Mesendoderm (in vitro differentiated cells): ENCODE results near the gene PROM1.

ENCODE experiments used
- DNase-seq: peaks from one replicate; pipeline ENCODE4 v3.0.0; 2013
- H2AK5ac ChIP-seq: 2 replicates; pipeline ENCODE4 v1.6.1; 2013; ENCODE audit warnings: low read length, inconsistent platforms
- H2BK120ac ChIP-seq: 2 replicates; pipeline ENCODE4 v1.6.1; 2013; ENCODE audit warnings: low read depth, mild to moderate bottlenecking, low read length, moderate library complexity, mixed read lengths
- H2BK15ac ChIP-seq: replicated peaks from 2 replicates; pipeline ENCODE4 v1.6.1; 2013; ENCODE audit warnings: low read depth, mild to moderate bottlenecking, moderate library complexity
- H2BK5ac ChIP-seq: 2 replicates; pipeline ENCODE4 v1.6.1; 2013; ENCODE audit warnings: low read length, inconsistent platforms
- H3K18ac ChIP-seq: 2 replicates; pipeline ENCODE4 v1.6.1; 2013; ENCODE audit warnings: mild to moderate bottlenecking, low read length, mixed read lengths
- H3K23ac ChIP-seq: one replicate; pipeline ENCODE4 v1.6.1; 2013; ENCODE audit warnings: low read length
- H3K27ac ChIP-seq: 2 replicates; pipeline ENCODE4 v1.5.1; 2013; ENCODE audit warnings: low read depth, mild to moderate bottlenecking, inconsistent platforms, low read length, moderate library complexity
- H3K27me3 ChIP-seq: 2 replicates; pipeline ENCODE4 v1.6.1; 2013; ENCODE audit warnings: low read length, control low read depth, mild to moderate bottlenecking, inconsistent platforms; ENCODE audit not compliant: insufficient read depth, poor library complexity
- H3K36me3 ChIP-seq: 2 replicates; pipeline ENCODE4 v1.6.1; 2013; ENCODE audit warnings: low read length, inconsistent platforms; ENCODE audit not compliant: control insufficient read depth, insufficient read depth
- H3K4ac ChIP-seq: one replicate; pipeline ENCODE4 v1.6.1; 2013; ENCODE audit warnings: low read depth, mild to moderate bottlenecking, low read length, moderate library complexity
- H3K4me1 ChIP-seq: 2 replicates; pipeline ENCODE4 v1.6.1; 2013; ENCODE audit warnings: low read depth, low read length, inconsistent platforms; ENCODE audit not compliant: control insufficient read depth
- H3K4me2 ChIP-seq: 2 replicates; pipeline ENCODE4 v1.6.1; 2013; ENCODE audit warnings: low read length
- H3K4me3 ChIP-seq: 2 replicates; pipeline ENCODE4 v1.5.1; 2013; ENCODE audit warnings: mild to moderate bottlenecking, low read length
- H3K56ac ChIP-seq: one replicate; pipeline ENCODE4 v1.6.1; 2013; ENCODE audit warnings: low read length
- H3K79me1 ChIP-seq: 2 replicates; pipeline ENCODE4 v1.6.1; 2013; ENCODE audit warnings: low read length, inconsistent platforms
- H3K79me2 ChIP-seq: 2 replicates; pipeline ENCODE4 v1.6.1; 2013; ENCODE audit warnings: mild to moderate bottlenecking, low read length; ENCODE audit not compliant: control insufficient read depth, insufficient read depth
- H3K9ac ChIP-seq: 2 replicates; pipeline ENCODE4 v1.6.1; 2013; ENCODE audit warnings: low read length, inconsistent platforms
- H4K5ac ChIP-seq: one replicate; pipeline ENCODE4 v1.6.1; 2013; ENCODE audit warnings: low read length
- H4K8ac ChIP-seq: one replicate; pipeline ENCODE4 v1.6.1; 2013; ENCODE audit warnings: low read depth, mild to moderate bottlenecking, control low read depth, low read length, moderate library complexity
- WGBS: extraction: QIAGEN DNeasy Blood & Tissue Kit; methylation state at CpG from one replicate; pipeline ENCODE4 v1.1.7; 2013; ENCODE audit warnings: low lambda C conversion rate, missing lambda C conversion rate; ENCODE audit not compliant: insufficient coverage; ENCODE audit errors: extremely low coverage; 5-methylcytosine and 5-hydroxymethylcytosine counted together

Gene PROM1

DNA sequence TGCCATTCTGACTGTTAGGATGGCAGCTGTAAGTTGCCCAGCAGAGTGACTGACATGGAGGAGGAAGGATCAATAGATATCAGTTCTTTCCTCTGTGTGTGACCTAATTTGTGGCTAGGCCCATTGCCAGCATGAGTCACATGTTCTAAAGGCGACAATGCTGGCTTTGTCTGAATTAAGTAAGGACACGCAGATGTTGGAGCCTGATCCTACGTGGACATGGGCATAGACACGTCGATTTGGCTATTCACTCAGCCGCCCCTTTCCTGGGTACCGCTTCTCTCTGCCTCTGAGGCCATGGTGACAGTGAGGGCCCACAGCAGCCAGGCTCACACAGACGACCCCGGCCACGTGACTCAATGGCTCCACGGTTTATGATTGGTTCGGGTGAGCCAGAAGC lies 16.3 kb downstream of the PROM1 start:
- Histone ChIP-seq H2AK5ac (no peak overlapping the region), H3K79me1 (peaks cover 8% of the 10 kb centered on the region), H3K4me2 (no peak overlapping the region), H3K4ac (no peak overlapping the region), H3K9ac (no peak overlapping the region), H4K5ac (no peak overlapping the region), H3K27me3 (no peaks in the 10 kb centered on the region), H3K27ac (no peak overlapping the region), H3K4me3 (no peak overlapping the region), H2BK15ac (no peak overlapping the region), H2BK5ac (no peak overlapping the region), H3K36me3 (no peaks in the 10 kb centered on the region), H3K18ac (no peak overlapping the region), H3K56ac (no peak overlapping the region), H3K79me2 (peaks cover 58% of the 10 kb centered on the region), H3K23ac (no peak overlapping the region), H4K8ac (no peak overlapping the region), H3K4me1 (peaks cover 4% of the 10 kb centered on the region), H2BK120ac (no peak overlapping the region)
- DNase-seq: no peak
- no CpG with 5 or more reads among the region's 12 CpGs for WGBS

DNA sequence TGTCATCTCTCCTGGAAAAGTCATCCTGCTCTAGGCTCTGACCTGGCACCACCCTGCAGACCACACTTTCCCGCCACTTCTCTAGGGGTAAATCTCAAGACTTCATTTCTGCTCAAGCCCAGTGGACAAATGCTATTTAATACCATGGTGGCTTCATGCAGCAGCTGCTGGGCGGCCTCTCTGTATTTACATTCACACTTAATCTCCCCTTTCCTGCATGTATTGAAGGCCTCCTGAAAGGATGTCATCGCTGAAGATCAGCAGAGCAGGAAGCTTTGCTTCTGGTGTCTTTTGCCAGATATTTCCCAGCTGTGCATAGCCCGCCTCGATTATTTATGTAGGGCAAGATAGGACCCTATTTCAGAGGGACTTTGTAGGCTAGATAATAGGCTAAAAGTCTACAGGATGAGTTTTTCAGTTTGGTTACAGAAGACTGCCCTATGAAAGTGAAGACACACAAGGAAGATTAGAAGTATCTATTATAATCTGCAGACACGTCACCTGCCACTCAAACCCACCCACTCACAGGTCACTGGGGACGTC lies 17.2 kb downstream of the PROM1 start:
- Histone ChIP-seq H3K56ac (no peak overlapping the region), H3K27ac (no peak overlapping the region), H2BK120ac (no peak overlapping the region), H3K4me3 (no peak overlapping the region), H3K36me3 (no peaks in the 10 kb centered on the region), H3K18ac (no peak overlapping the region), H4K8ac (no peak overlapping the region), H3K4me1 (peaks cover under 1% of the 10 kb centered on the region), H3K4me2 (no peak overlapping the region), H3K79me1 (peaks cover 5% of the 10 kb centered on the region), H2BK5ac (no peak overlapping the region), H3K27me3 (no peaks in the 10 kb centered on the region), H3K9ac (no peak overlapping the region), H2AK5ac (no peak overlapping the region), H4K5ac (no peak overlapping the region), H2BK15ac (no peak overlapping the region), H3K79me2 (peaks cover 53% of the 10 kb centered on the region), H3K23ac (no peak overlapping the region), H3K4ac (no peak overlapping the region)
- no CpG with 5 or more reads among the region's 7 CpGs for WGBS
- DNase-seq: no peak

DNA sequence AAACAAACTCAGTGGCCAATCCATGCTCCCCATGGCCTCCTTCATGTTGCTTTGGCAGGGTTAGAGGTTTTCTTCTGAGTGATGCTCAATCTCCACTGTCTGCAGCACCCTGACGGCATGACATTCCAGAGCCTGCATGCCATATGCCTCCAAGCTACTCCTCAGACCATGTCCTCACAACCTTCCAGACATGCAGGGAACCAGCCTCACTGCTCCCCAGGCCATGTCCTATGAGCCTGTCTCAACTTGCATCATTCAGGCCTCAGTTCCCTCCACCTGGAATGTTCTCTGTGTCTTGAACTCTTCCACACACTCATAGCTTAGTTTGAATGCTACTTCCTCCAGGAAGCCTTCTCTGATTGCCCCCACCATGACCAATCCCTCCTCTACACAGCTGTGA lies 18.8 kb downstream of the PROM1 start:
- WGBS: no CpG with 5 or more reads among the region's 1 CpG

DNA sequence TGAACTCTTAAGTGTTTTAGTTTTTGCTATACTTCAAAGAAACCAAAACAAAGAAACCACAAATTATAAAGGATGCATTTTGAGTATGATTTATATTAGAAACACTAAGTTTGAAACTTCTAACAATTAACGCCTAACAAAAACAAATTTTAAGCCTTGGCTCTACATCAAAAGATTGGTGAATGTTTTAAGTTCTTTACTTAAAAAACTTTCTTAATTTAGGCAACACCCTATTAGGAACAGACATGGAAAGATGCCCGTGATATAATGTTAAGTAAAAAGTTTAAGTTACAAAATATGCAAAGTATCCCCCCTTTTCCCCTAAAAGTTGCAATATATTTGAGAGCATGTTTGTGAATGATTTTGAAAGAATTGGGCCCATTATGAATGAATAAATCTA lies 21.2 kb downstream of the PROM1 start:
- Histone ChIP-seq H3K4ac (no peak overlapping the region), H4K5ac (no peak overlapping the region), H3K9ac (no peak overlapping the region), H3K36me3 (no peaks in the 10 kb centered on the region), H3K56ac (no peak overlapping the region), H3K23ac (no peak overlapping the region), H3K79me2 (peaks cover 29% of the 10 kb centered on the region), H3K79me1 (peaks cover 6% of the 10 kb centered on the region), H3K18ac (no peak overlapping the region), H3K4me1 (no peaks in the 10 kb centered on the region), H2BK120ac (no peak overlapping the region), H4K8ac (no peak overlapping the region), H3K27me3 (no peaks in the 10 kb centered on the region), H3K4me3 (no peak overlapping the region), H3K4me2 (no peak overlapping the region), H2BK15ac (no peak overlapping the region), H2AK5ac (no peak overlapping the region), H2BK5ac (no peak overlapping the region), H3K27ac (no peak overlapping the region)
- no CpG with 5 or more reads among the region's 2 CpGs for WGBS
- DNase-seq: no peak

More for the DNA sequence above, 18.8 kb downstream of the PROM1 start:
- H2AK5ac ChIP-seq: no peak overlapping the region
- H3K27ac ChIP-seq: no peak overlapping the region
- no peak overlapping the region for H3K18ac ChIP-seq
- no peak overlapping the region for H3K4ac ChIP-seq
- H2BK15ac ChIP-seq: no peak overlapping the region
- no peaks in the 10 kb centered on the region for H3K4me1 ChIP-seq
- peaks cover 40% of the 10 kb centered on the region for H3K79me2 ChIP-seq
- no peak overlapping the region for H2BK120ac ChIP-seq
- no peak overlapping the region for H3K4me2 ChIP-seq
- H2BK5ac ChIP-seq: no peak overlapping the region
- no peak overlapping the region for H4K8ac ChIP-seq
- no peak overlapping the region for H3K23ac ChIP-seq
- no peak overlapping the region for H3K9ac ChIP-seq
- H3K56ac ChIP-seq: no peak overlapping the region
- H3K4me3 ChIP-seq: no peak overlapping the region
- DNase-seq: peak; percentile 21
- no peaks in the 10 kb centered on the region for H3K36me3 ChIP-seq
- H4K5ac ChIP-seq: no peak overlapping the region
- H3K79me1 ChIP-seq: peaks cover 4% of the 10 kb centered on the region
- H3K27me3 ChIP-seq: no peaks in the 10 kb centered on the region

DNA sequence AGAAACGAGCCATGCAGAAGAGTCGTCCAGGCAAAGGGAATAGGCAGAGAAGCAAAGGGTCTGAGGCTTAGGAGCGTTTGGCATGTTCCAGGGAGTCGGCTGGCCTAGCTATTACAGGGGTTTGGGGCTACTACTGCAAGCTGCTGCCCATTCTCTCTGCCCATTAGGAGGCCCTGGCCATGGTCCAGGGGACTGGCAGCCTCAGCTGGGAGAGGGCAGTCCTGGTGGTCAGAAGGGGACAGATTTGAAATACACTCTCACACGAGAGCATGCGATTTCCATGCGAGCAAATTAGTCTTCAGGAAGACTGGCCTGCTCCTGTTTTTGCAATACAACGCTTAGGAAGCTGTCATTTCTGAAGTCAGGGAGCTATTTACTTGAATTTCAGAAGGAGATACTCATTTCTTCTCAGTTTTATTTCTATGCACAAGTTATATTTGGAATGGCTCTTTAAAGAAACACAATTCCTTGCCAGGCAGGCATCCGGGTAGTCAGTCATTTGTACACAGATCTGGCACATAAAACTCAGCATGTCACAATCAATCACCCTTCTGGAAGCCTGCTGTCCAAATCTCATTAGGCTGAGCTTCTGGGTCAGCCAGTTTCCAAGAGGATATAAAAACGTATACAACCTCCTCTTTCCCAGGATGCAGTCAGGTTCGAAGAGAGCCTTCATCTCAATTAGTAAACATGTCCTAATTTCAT lies 27.0 kb downstream of the PROM1 start:
- no CpG with 5 or more reads among the region's 11 CpGs for WGBS
- H3K27ac ChIP-seq: no peak overlapping the region
- H3K4me3 ChIP-seq: no peak overlapping the region

DNA sequence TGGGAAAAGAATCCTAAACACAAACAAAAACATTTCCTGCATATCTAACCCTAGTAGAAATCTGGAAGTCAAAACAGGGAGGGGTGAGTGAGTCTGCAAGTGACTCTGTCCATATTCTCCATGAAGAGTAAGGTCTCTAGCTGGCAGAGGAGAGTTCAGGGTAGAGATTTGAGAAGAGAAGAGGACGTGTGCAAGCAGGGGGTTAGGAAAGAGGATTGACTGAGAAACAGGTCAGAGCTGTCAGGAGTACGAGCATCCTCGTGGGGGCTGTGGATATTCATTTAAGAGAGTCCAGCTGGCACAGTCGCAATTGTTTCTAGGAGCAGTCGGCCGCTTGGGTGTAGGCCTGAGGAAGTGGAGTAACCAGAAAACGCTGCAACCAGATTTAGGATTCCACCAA lies 27.9 kb downstream of the PROM1 start:
- Histone ChIP-seq H3K4me3 (no peak overlapping the region), H2AK5ac (no peak overlapping the region), H2BK120ac (no peak overlapping the region), H2BK15ac (no peak overlapping the region), H3K18ac (no peak overlapping the region), H2BK5ac (no peak overlapping the region), H3K79me1 (peaks cover 4% of the 10 kb centered on the region), H4K5ac (no peak overlapping the region), H3K23ac (no peak overlapping the region), H3K36me3 (no peaks in the 10 kb centered on the region), H3K9ac (no peak overlapping the region), H3K4me1 (no peaks in the 10 kb centered on the region), H3K27ac (no peak overlapping the region), H3K4me2 (no peak overlapping the region), H3K56ac (no peak overlapping the region), H3K79me2 (peaks cover 10% of the 10 kb centered on the region), H4K8ac (no peak overlapping the region), H3K27me3 (no peaks in the 10 kb centered on the region), H3K4ac (no peak overlapping the region)
- WGBS: no CpG with 5 or more reads among the region's 7 CpGs
- DNase-seq: no peak

More for the DNA sequence above, 27.0 kb downstream of the PROM1 start:
- no peaks in the 10 kb centered on the region for H3K36me3 ChIP-seq
- H3K79me1 ChIP-seq: peaks cover 4% of the 10 kb centered on the region
- peaks cover 10% of the 10 kb centered on the region for H3K79me2 ChIP-seq
- no peak overlapping the region for H3K56ac ChIP-seq
- no peak overlapping the region for H2BK120ac ChIP-seq
- H2BK15ac ChIP-seq: no peak overlapping the region
- DNase-seq: no peak
- H3K4ac ChIP-seq: no peak overlapping the region
- H3K27me3 ChIP-seq: no peaks in the 10 kb centered on the region
- H3K9ac ChIP-seq: no peak overlapping the region
- H3K4me1 ChIP-seq: no peaks in the 10 kb centered on the region
- no peak overlapping the region for H3K4me2 ChIP-seq
- no peak overlapping the region for H2AK5ac ChIP-seq
- no peak overlapping the region for H3K18ac ChIP-seq
- H4K5ac ChIP-seq: no peak overlapping the region
- H4K8ac ChIP-seq: no peak overlapping the region
- H3K23ac ChIP-seq: no peak overlapping the region
- no peak overlapping the region for H2BK5ac ChIP-seq
